HepG2 (cell line): ENCODE results near the gene TRIM27. TPM values are rescaled to one million over a fixed set of nuclear protein-coding genes. Genes with fewer than 3 reads are reported as not detected.

Experiments used
- AGO1 ChIP-seq: fragments of 200-400 bp; formaldehyde crosslinking; IDR thresholded peaks from 2 replicates; pipeline ENCODE4 v1.6.1; 2017; ENCODE audit warnings: mild to moderate bottlenecking, low read depth, low read length, moderate library complexity; ENCODE audit not compliant: poor library complexity, severe bottlenecking
- ATAD3A ChIP-seq: sonication (generic); formaldehyde crosslinking; IDR thresholded peaks from 2 replicates; pipeline ENCODE4 v1.4.0; 2020; ENCODE audit warnings: missing genetic modification reagents
- BCLAF1 ChIP-seq: fragments of 450-650 bp; IDR thresholded peaks from 2 replicates; pipeline ENCODE4 v1.6.1; 2017; ENCODE audit warnings: mild to moderate bottlenecking
- BRCA1 ChIP-seq: sonication (generic); formaldehyde crosslinking; IDR thresholded peaks from 2 replicates; pipeline ENCODE4 v1.4.0; 2020; ENCODE audit warnings: missing genetic modification reagents
- CREBL2 ChIP-seq: sonication (generic); formaldehyde crosslinking; IDR thresholded peaks from 2 replicates; pipeline ENCODE4 v1.8.1; 2023; ENCODE audit warnings: missing genetic modification reagents, mild to moderate bottlenecking, borderline replicate concordance
- EP300 ChIP-seq, 3 experiments: sonication (generic) in 1 of 3; formaldehyde crosslinking in 1 of 3; IDR thresholded peaks; 2 replicates each; pipeline versions ENCODE4 v1.5.1 to v1.6.1; 2011 to 2020; ENCODE audit warnings: low read depth in 2 of 3, low read length in 2 of 3, borderline replicate concordance in 1 of 3, improper control_type of control experiment in 1 of 3, mild to moderate bottlenecking in 1 of 3, missing genetic modification reagents in 1 of 3, moderate library complexity in 1 of 3
- GABPA ChIP-seq, 2 experiments: IDR thresholded peaks; 2 replicates each; pipeline ENCODE4 v1.6.1; 2011 to 2016; ENCODE audit warnings: low read depth in 2 of 2, low read length in 1 of 2, missing biosample characterization in 1 of 2, missing genetic modification characterization in 1 of 2
- HNF1B ChIP-seq: sonication (generic); formaldehyde crosslinking; IDR thresholded peaks from 2 replicates; pipeline ENCODE4 v1.5.1; 2020; ENCODE audit warnings: mild to moderate bottlenecking, moderate library complexity, missing genetic modification reagents
- NCOA1 ChIP-seq: sonication (generic); formaldehyde crosslinking; IDR thresholded peaks from 2 replicates; pipeline ENCODE4 v1.9.0; 2021; ENCODE audit warnings: missing genetic modification reagents
- NFATC3 ChIP-seq: sonication (generic); formaldehyde crosslinking; IDR thresholded peaks from 2 replicates; pipeline ENCODE4 v1.5.1; 2020; ENCODE audit warnings: mild to moderate bottlenecking, missing genetic modification reagents
- REL ChIP-seq: sonication (generic); formaldehyde crosslinking; conservative IDR thresholded peaks from 2 replicates; pipeline ENCODE4 v1.8.0; 2022; ENCODE audit warnings: mild to moderate bottlenecking, missing genetic modification reagents, moderate library complexity
- SPEN ChIP-seq: sonication (generic); formaldehyde crosslinking; IDR thresholded peaks from 2 replicates; pipeline ENCODE4 v1.5.1; 2020; ENCODE audit warnings: low read depth, mild to moderate bottlenecking, missing genetic modification reagents
- ZNF431 ChIP-seq: sonication (generic); formaldehyde crosslinking; IDR thresholded peaks from 2 replicates; pipeline ENCODE4 v1.9.0; 2022; ENCODE audit warnings: missing genetic modification reagents, low read depth, mild to moderate bottlenecking, borderline replicate concordance
- ZNF792 ChIP-seq: IDR thresholded peaks from 2 replicates; pipeline ENCODE4 v1.6.1; 2016
- polyA plus RNA-seq, 8 experiments: library from polyadenylated mRNA; depleted of rRNA in 3 of 8; stranded (reverse) in 7 of 8; unstranded in 1 of 8; fragments of >200 nt; fragmentation: Illumina TruSeq in 4 of 8; extraction: Trizol in 4 of 8; gene quantifications; 2 replicates each; pipeline versions ENCODE4 v1.2.1 to v1.2.3, GENCODE V29; 2011 to 2016; ENCODE audit warnings: low read depth in 4 of 8, missing spikeins in 1 of 8, mixed read lengths in 1 of 8; ENCODE audit not compliant: insufficient read depth in 1 of 8
- total RNA-seq, 5 experiments: library from RNA; depleted of rRNA; stranded (reverse); fragments of >200 nt; fragmentation: Illumina TruSeq; extraction: Trizol; gene quantifications; 2 replicates each; pipeline ENCODE4 v1.2.3, GENCODE V29; 2016; ENCODE audit warnings: low read depth in 1 of 5
- TF ChIP-seq, protein P1 (sequence below): sonication (generic); formaldehyde crosslinking; IDR thresholded peaks from 2 replicates; pipeline ENCODE4 v1.4.0; 2020; ENCODE audit warnings: missing genetic modification reagents
- TF ChIP-seq, protein P2 (sequence below): sonication (generic); formaldehyde crosslinking; IDR thresholded peaks from 2 replicates; pipeline ENCODE4 v1.4.0; 2020; ENCODE audit warnings: missing genetic modification reagents

TRIM27 gene
- total and polyA plus RNA-seq, 2 of the 13 experiments (the other 11 are each of a cell fraction or from before 2014, with no cell fraction given) = 88.6 to 112 TPM

- TF ChIP-seq, protein P1, sequence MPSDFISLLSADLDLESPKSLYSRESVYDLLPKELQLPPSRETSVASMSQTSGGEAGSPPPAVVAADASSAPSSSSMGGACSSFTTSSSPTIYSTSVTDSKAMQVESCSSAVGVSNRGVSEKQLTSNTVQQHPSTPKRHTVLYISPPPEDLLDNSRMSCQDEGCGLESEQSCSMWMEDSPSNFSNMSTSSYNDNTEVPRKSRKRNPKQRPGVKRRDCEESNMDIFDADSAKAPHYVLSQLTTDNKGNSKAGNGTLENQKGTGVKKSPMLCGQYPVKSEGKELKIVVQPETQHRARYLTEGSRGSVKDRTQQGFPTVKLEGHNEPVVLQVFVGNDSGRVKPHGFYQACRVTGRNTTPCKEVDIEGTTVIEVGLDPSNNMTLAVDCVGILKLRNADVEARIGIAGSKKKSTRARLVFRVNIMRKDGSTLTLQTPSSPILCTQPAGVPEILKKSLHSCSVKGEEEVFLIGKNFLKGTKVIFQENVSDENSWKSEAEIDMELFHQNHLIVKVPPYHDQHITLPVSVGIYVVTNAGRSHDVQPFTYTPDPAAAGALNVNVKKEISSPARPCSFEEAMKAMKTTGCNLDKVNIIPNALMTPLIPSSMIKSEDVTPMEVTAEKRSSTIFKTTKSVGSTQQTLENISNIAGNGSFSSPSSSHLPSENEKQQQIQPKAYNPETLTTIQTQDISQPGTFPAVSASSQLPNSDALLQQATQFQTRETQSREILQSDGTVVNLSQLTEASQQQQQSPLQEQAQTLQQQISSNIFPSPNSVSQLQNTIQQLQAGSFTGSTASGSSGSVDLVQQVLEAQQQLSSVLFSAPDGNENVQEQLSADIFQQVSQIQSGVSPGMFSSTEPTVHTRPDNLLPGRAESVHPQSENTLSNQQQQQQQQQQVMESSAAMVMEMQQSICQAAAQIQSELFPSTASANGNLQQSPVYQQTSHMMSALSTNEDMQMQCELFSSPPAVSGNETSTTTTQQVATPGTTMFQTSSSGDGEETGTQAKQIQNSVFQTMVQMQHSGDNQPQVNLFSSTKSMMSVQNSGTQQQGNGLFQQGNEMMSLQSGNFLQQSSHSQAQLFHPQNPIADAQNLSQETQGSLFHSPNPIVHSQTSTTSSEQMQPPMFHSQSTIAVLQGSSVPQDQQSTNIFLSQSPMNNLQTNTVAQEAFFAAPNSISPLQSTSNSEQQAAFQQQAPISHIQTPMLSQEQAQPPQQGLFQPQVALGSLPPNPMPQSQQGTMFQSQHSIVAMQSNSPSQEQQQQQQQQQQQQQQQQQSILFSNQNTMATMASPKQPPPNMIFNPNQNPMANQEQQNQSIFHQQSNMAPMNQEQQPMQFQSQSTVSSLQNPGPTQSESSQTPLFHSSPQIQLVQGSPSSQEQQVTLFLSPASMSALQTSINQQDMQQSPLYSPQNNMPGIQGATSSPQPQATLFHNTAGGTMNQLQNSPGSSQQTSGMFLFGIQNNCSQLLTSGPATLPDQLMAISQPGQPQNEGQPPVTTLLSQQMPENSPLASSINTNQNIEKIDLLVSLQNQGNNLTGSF = no peak
- TF ChIP-seq GABPA (IDR thresholded peaks at IDR 0.05; ENCODE audit: low read depth, low read length) = no peak
- no peak for TF ChIP-seq GABPA (CRISPR knock-in tag; IDR thresholded peaks at IDR 0.05; ENCODE audit: low read depth)
- TF ChIP-seq NFATC3 (CRISPR knock-in tag) = peak; percentile 61; the same call in 1 of the 2 replicates
- TF ChIP-seq HNF1B (CRISPR knock-in tag) = 0 out of 2 replicates have a peak, but pooled peaks have one; percentile 15
- no peak for TF ChIP-seq SPEN (CRISPR knock-in tag)
- TF ChIP-seq, protein P2, sequence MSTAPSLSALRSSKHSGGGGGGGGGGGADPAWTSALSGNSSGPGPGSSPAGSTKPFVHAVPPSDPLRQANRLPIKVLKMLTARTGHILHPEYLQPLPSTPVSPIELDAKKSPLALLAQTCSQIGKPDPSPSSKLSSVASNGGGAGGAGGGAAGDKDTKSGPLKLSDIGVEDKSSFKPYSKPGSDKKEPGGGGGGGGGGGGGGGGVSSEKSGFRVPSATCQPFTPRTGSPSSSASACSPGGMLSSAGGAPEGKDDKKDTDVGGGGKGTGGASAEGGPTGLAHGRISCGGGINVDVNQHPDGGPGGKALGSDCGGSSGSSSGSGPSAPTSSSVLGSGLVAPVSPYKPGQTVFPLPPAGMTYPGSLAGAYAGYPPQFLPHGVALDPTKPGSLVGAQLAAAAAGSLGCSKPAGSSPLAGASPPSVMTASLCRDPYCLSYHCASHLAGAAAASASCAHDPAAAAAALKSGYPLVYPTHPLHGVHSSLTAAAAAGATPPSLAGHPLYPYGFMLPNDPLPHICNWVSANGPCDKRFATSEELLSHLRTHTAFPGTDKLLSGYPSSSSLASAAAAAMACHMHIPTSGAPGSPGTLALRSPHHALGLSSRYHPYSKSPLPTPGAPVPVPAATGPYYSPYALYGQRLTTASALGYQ (CRISPR knock-in tag) = 0 out of 2 replicates have a peak, but pooled peaks have one; percentile 5
- no peak for TF ChIP-seq ZNF431
- TF ChIP-seq BCLAF1 = no peak
- no peak for TF ChIP-seq ZNF792
- no peak for TF ChIP-seq NCOA1 (CRISPR knock-in tag)
- no peak for TF ChIP-seq REL (CRISPR knock-in tag)
- TF ChIP-seq EP300 (IDR thresholded peaks at IDR 0.05; ENCODE audit: low read depth in 2 of 2, low read length in 2 of 2) = 0 out of 4 replicates have a peak, but pooled peaks of 1 of the 2 experiments have one; percentile 11
- no peak for TF ChIP-seq EP300 (CRISPR knock-in tag; IDR thresholded peaks at IDR 0.05; ENCODE audit: borderline replicate concordance)
- TF ChIP-seq AGO1 = no peak
- no peak; the same call in 1 of the 2 replicates for TF ChIP-seq BRCA1 (CRISPR knock-in tag)
- TF ChIP-seq CREBL2 (CRISPR knock-in tag) = no peak
- TF ChIP-seq ATAD3A (CRISPR knock-in tag) = no peak
Measured at GRCh38 chr6:28940294-28940857, 16.6 kb upstream of the TRIM27 start (continued).
